ENCODE measurements around the gene TNFRSF21.

The TNFRSF21 gene

GRCh38 chr6:47309291-47310130 lies at the start of gene TNFRSF21:
TNFRSF21 (minus strand) TSS chr6:47309905; CDS start chr6:47309511, 394 bp downstream.
- no peaks in the 10 kb centered on the region for H3K36me3 Mint-ChIP-seq (ENCODE audit: low read depth)

GRCh38 chr6:47358440-47359225 lies 48.9 kb upstream of the TNFRSF21 start:
- no peak overlapping the region for H3K27ac Mint-ChIP-seq
- H3K36me3 Mint-ChIP-seq (ENCODE audit: low read depth), result no peaks in the 10 kb centered on the region
- H3K4me3 Mint-ChIP-seq, result no peak overlapping the region
- no peaks in the 10 kb centered on the region for H3K9me3 Mint-ChIP-seq
- H3K27me3 Mint-ChIP-seq (ENCODE audit: low read depth), result peaks cover 11% of the 10 kb centered on the region
- no peaks in the 10 kb centered on the region for H3K4me1 Mint-ChIP-seq (ENCODE audit: low read depth)
- no peak for DNase-seq (ENCODE audit: low spot score)

More at GRCh38 chr6:47309291-47310130, at the start of gene TNFRSF21:
- Mint-ChIP-seq H3K27me3 (ENCODE audit: low read depth) (peaks cover 73% of the 10 kb centered on the region), H3K9me3 (no peaks in the 10 kb centered on the region), H3K4me3 (peak within 1 kb of the TSS; percentile 58), H3K27ac (no peak within 1 kb of the TSS), H3K4me1 (ENCODE audit: low read depth) (peaks cover 6% of the 10 kb centered on the region)
- DNase-seq (ENCODE audit: low spot score), result peak; percentile 88

GRCh38 chr6:47357827-47358226 lies 48.1 kb upstream of the TNFRSF21 start:
- no peak for DNase-seq (ENCODE audit: low spot score)
- H3K27ac Mint-ChIP-seq, result no peak overlapping the region
- no peaks in the 10 kb centered on the region for H3K36me3 Mint-ChIP-seq (ENCODE audit: low read depth)
- H3K4me1 Mint-ChIP-seq (ENCODE audit: low read depth), result no peaks in the 10 kb centered on the region
- peaks cover 11% of the 10 kb centered on the region for H3K27me3 Mint-ChIP-seq (ENCODE audit: low read depth)
- H3K4me3 Mint-ChIP-seq, result no peak overlapping the region
- no peaks in the 10 kb centered on the region for H3K9me3 Mint-ChIP-seq

GRCh38 chr6:47355496-47355895 lies 45.8 kb upstream of the TNFRSF21 start:
- H3K9me3 Mint-ChIP-seq, result no peaks in the 10 kb centered on the region
- no peak overlapping the region for H3K4me3 Mint-ChIP-seq
- DNase-seq (ENCODE audit: low spot score), result no peak
- H3K27me3 Mint-ChIP-seq (ENCODE audit: low read depth), result peaks cover 11% of the 10 kb centered on the region
- H3K4me1 Mint-ChIP-seq (ENCODE audit: low read depth), result no peaks in the 10 kb centered on the region
- no peak overlapping the region for H3K27ac Mint-ChIP-seq
- no peaks in the 10 kb centered on the region for H3K36me3 Mint-ChIP-seq (ENCODE audit: low read depth)

- Mint-ChIP-seq H3K27ac (no peak overlapping the region), H3K36me3 (ENCODE audit: low read depth) (no peaks in the 10 kb centered on the region), H3K27me3 (ENCODE audit: low read depth) (peaks cover 5% of the 10 kb centered on the region), H3K9me3 (no peaks in the 10 kb centered on the region), H3K4me3 (no peak overlapping the region), H3K4me1 (ENCODE audit: low read depth) (no peaks in the 10 kb centered on the region)
- DNase-seq (ENCODE audit: low spot score), result no peak
Measured at GRCh38 chr6:47353871-47354270, 44.2 kb upstream of the TNFRSF21 start.

- no peak overlapping the region for H3K4me3 Mint-ChIP-seq
- DNase-seq (ENCODE audit: low spot score), result no peak
- no peaks in the 10 kb centered on the region for H3K9me3 Mint-ChIP-seq
- peaks cover 3% of the 10 kb centered on the region for H3K27me3 Mint-ChIP-seq (ENCODE audit: low read depth)
- H3K4me1 Mint-ChIP-seq (ENCODE audit: low read depth), result no peaks in the 10 kb centered on the region
- no peak overlapping the region for H3K27ac Mint-ChIP-seq
- H3K36me3 Mint-ChIP-seq (ENCODE audit: low read depth), result no peaks in the 10 kb centered on the region
Measured at GRCh38 chr6:47352966-47353365, 43.3 kb upstream of the TNFRSF21 start.

GRCh38 chr6:47352194-47352920 lies 42.7 kb upstream of the TNFRSF21 start:
- Mint-ChIP-seq H3K4me1 (ENCODE audit: low read depth) (no peaks in the 10 kb centered on the region), H3K9me3 (no peaks in the 10 kb centered on the region), H3K27me3 (ENCODE audit: low read depth) (peaks cover 3% of the 10 kb centered on the region), H3K27ac (no peak overlapping the region), H3K4me3 (no peak overlapping the region), H3K36me3 (ENCODE audit: low read depth) (no peaks in the 10 kb centered on the region)
- no peak for DNase-seq (ENCODE audit: low spot score)

- H3K27me3 Mint-ChIP-seq (ENCODE audit: low read depth), result peaks cover 3% of the 10 kb centered on the region
- no peaks in the 10 kb centered on the region for H3K4me1 Mint-ChIP-seq (ENCODE audit: low read depth)
- no peaks in the 10 kb centered on the region for H3K36me3 Mint-ChIP-seq (ENCODE audit: low read depth)
- H3K4me3 Mint-ChIP-seq, result no peak overlapping the region
- no peaks in the 10 kb centered on the region for H3K9me3 Mint-ChIP-seq
- no peak for DNase-seq (ENCODE audit: low spot score)
- H3K27ac Mint-ChIP-seq, result no peak overlapping the region
Measured at GRCh38 chr6:47351621-47352020, 41.9 kb upstream of the TNFRSF21 start.

GRCh38 chr6:47349931-47350330 lies 40.2 kb upstream of the TNFRSF21 start:
- no peak overlapping the region for H3K4me3 Mint-ChIP-seq
- H3K27me3 Mint-ChIP-seq (ENCODE audit: low read depth), result no peaks in the 10 kb centered on the region
- H3K36me3 Mint-ChIP-seq (ENCODE audit: low read depth), result no peaks in the 10 kb centered on the region
- no peak for DNase-seq (ENCODE audit: low spot score)
- no peaks in the 10 kb centered on the region for H3K4me1 Mint-ChIP-seq (ENCODE audit: low read depth)
- H3K27ac Mint-ChIP-seq, result no peak overlapping the region
- H3K9me3 Mint-ChIP-seq, result no peaks in the 10 kb centered on the region

GRCh38 chr6:47348316-47348863 lies 38.7 kb upstream of the TNFRSF21 start:
- H3K27me3 Mint-ChIP-seq (ENCODE audit: low read depth), result no peaks in the 10 kb centered on the region
- H3K27ac Mint-ChIP-seq, result no peak overlapping the region
- no peak overlapping the region for H3K4me3 Mint-ChIP-seq
- DNase-seq (ENCODE audit: low spot score), result no peak
- H3K9me3 Mint-ChIP-seq, result no peaks in the 10 kb centered on the region
- H3K4me1 Mint-ChIP-seq (ENCODE audit: low read depth), result no peaks in the 10 kb centered on the region
- no peaks in the 10 kb centered on the region for H3K36me3 Mint-ChIP-seq (ENCODE audit: low read depth)

GRCh38 chr6:47345761-47346160 lies 36.1 kb upstream of the TNFRSF21 start:
- Mint-ChIP-seq H3K36me3 (ENCODE audit: low read depth) (no peaks in the 10 kb centered on the region), H3K27ac (no peak overlapping the region), H3K4me3 (no peak overlapping the region), H3K9me3 (no peaks in the 10 kb centered on the region), H3K27me3 (ENCODE audit: low read depth) (no peaks in the 10 kb centered on the region), H3K4me1 (ENCODE audit: low read depth) (no peaks in the 10 kb centered on the region)
- no peak for DNase-seq (ENCODE audit: low spot score)

GRCh38 chr6:47344022-47344421 lies 34.3 kb upstream of the TNFRSF21 start:
- H3K27ac Mint-ChIP-seq, result no peak overlapping the region

GRCh38 chr6:47343600-47343999 lies 33.9 kb upstream of the TNFRSF21 start:
- no peaks in the 10 kb centered on the region for H3K4me1 Mint-ChIP-seq (ENCODE audit: low read depth)
- peaks cover 4% of the 10 kb centered on the region for H3K27me3 Mint-ChIP-seq (ENCODE audit: low read depth)
- H3K27ac Mint-ChIP-seq, result no peak overlapping the region
- no peaks in the 10 kb centered on the region for H3K36me3 Mint-ChIP-seq (ENCODE audit: low read depth)
- no peak for DNase-seq (ENCODE audit: low spot score)
- H3K4me3 Mint-ChIP-seq, result no peak overlapping the region
- no peaks in the 10 kb centered on the region for H3K9me3 Mint-ChIP-seq

More at GRCh38 chr6:47344022-47344421, 34.3 kb upstream of the TNFRSF21 start:
- no peak for DNase-seq (ENCODE audit: low spot score)
- Mint-ChIP-seq H3K9me3 (no peaks in the 10 kb centered on the region), H3K4me3 (no peak overlapping the region), H3K4me1 (ENCODE audit: low read depth) (no peaks in the 10 kb centered on the region), H3K36me3 (ENCODE audit: low read depth) (no peaks in the 10 kb centered on the region), H3K27me3 (ENCODE audit: low read depth) (peaks cover 3% of the 10 kb centered on the region)

Data from T-helper 2 cell treated with Interferon-gamma antibody and Interleukin-4, amounts not matched to agents 5 μg/mL and 100 μg/mL, for 36 hours (primary cell).